LNCAP (cell line): ENCODE results near the gene FBXL2.

ENCODE experiments used
- CTCF ChIP-seq: fragments of 450-650 bp; IDR thresholded peaks from 2 replicates; pipeline ENCODE4 v1.5.1; 2017; ENCODE audit warnings: mild to moderate bottlenecking

FBXL2 gene

DNA sequence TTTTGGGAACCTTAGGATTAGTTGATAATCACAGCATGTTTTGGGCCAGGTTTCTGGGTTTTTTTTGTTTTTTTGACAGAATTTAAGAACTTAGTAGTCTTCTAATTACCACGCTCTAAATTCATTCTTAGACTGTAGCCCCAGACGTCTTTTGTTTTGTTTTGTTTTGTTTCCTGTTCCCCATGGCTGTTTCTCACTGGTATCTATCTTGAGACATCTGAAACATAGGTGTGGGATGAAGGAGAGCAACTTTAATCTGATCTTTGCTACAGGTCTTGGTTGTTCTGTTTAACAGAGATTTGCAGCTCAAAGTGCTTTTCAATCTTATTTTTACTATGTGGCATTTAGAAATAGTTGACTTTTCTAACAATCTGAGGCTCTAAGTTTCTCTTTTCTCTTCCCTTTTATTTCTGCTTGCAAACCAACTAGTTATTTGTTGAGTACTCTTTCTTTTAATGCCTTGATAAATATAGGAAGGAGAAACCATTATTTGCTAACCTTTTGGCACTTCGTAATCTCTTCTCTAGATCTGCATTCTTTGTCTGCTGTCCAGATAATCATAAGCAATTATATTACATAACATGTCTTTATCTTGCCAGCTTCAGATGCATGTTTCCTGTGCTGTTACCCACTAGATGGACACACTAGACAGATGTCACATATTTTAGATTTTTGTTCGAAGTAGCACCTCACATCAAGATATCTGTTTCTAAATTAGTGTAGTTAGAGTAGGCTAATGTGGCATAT lies 40.9 kb downstream of the FBXL2 start:
- TF ChIP-seq CTCF: peak; percentile 12; the same call in 1 of the 2 replicates

DNA sequence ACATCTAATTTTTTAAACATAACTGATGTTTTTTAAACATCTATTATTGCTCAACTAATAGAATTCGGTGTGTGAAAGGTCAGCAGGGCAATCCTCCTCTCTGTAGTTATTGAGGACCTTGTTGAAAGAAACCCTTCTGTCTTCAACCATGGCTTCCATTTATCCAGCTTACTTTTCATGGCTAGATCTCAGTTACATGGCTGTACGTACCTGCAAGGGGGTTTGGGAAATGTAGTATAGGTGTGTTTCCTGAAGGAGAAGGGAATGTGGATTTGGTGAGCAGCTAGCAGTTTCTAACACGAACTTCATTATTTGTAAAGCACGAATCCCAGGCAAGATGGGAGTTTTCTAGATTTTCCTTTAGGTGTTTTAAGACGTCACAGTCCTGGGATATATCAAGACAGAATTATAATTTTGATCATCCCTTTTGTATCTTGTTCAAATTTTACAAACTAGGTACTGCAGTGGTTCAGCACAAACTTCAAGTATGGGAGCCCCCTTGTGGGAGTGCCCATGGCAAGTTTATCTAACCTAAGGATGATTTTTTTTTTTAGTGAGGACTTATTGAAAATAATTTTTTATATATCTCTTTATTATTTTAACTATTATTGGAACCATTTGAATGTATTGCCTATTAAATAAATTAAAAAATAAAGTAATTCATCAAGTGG lies 41.6 kb downstream of the FBXL2 start:
- TF ChIP-seq CTCF: 0 out of 2 replicates have a peak, but pooled peaks have one; percentile 8

- TF ChIP-seq CTCF: no peak
Observed at GRCh38 chr3:33322412-33322811, 45.2 kb downstream of the FBXL2 start.

- no peak for TF ChIP-seq CTCF
Observed at GRCh38 chr3:33331414-33331813, 54.2 kb downstream of the FBXL2 start.

- TF ChIP-seq CTCF: no peak
Observed at GRCh38 chr3:33334364-33334763, 57.1 kb downstream of the FBXL2 start.

GRCh38 chr3:33339758-33340157 lies 62.5 kb downstream of the FBXL2 start:
- TF ChIP-seq CTCF: no peak

- no peak for TF ChIP-seq CTCF
Observed at GRCh38 chr3:33355611-33356010, 78.4 kb downstream of the FBXL2 start.
